DND-41 (cell line): ENCODE measurements around the gene DPF3.

Experiments
- ATAC-seq: fragments of 200-7000 bp; cut with Tn5 transposase; 3 replicates; pipeline ENCODE4 v1.9.1; 2021; ENCODE audit warnings: low read depth; ENCODE audit not compliant: insufficient read depth
- DNase-seq: peaks from one replicate; pipeline ENCODE4 v3.0.0-alpha.2; 2020
- H2AFZ ChIP-seq: 2 replicates; pipeline ENCODE4 v1.6.0; 2012; ENCODE audit warnings: low read depth, low read length
- H3K27ac ChIP-seq: 2 replicates; pipeline ENCODE4 v1.5.1; 2012; ENCODE audit warnings: low read length, inconsistent platforms
- H3K27me3 ChIP-seq: fragments of 200-600 bp; sonication (generic); 2 replicates; pipeline ENCODE4 v1.6.0; 2012; ENCODE audit warnings: low read length, mild to moderate bottlenecking, inconsistent platforms; ENCODE audit not compliant: insufficient read depth, poor library complexity
- H3K36me3 ChIP-seq: 2 replicates; pipeline ENCODE4 v1.5.1; 2012; ENCODE audit warnings: low read length, inconsistent platforms; ENCODE audit not compliant: insufficient read depth
- H3K4me1 ChIP-seq: 2 replicates; pipeline ENCODE4 v1.5.1; 2012; ENCODE audit warnings: mild to moderate bottlenecking, low read length; ENCODE audit not compliant: insufficient read depth
- H3K4me2 ChIP-seq: 2 replicates; pipeline ENCODE4 v1.6.0; 2012; ENCODE audit warnings: mild to moderate bottlenecking, moderate library complexity, low read length, inconsistent platforms; ENCODE audit not compliant: insufficient read depth
- H3K4me3 ChIP-seq, 2 experiments: fragments of 200-600 bp in 1 of 2; shearing (Covaris generic) in 1 of 2; 2 replicates each; pipeline ENCODE4 v1.5.1; 2012 to 2016; ENCODE audit warnings: inconsistent platforms in 2 of 2, low read length in 2 of 2, mild to moderate bottlenecking in 2 of 2, low read depth in 1 of 2, moderate library complexity in 1 of 2
- H3K79me2 ChIP-seq: 2 replicates; pipeline ENCODE4 v1.6.0; 2012; ENCODE audit warnings: low read length, inconsistent platforms; ENCODE audit not compliant: insufficient read depth
- H3K9ac ChIP-seq: 2 replicates; pipeline ENCODE4 v1.6.0; 2012; ENCODE audit warnings: low read depth, mild to moderate bottlenecking, inconsistent platforms, low read length, moderate library complexity
- H3K9me3 ChIP-seq: 2 replicates; pipeline ENCODE4 v1.5.1; 2012; ENCODE audit warnings: low read length, moderate library complexity, mild to moderate bottlenecking, inconsistent platforms; ENCODE audit not compliant: insufficient read depth, severe bottlenecking
- H4K20me1 ChIP-seq: 2 replicates; pipeline ENCODE4 v1.6.0; 2012; ENCODE audit warnings: low read length; ENCODE audit not compliant: insufficient read depth
- CTCF ChIP-seq: IDR thresholded peaks from 2 replicates; pipeline ENCODE4 v1.5.1; 2012; ENCODE audit warnings: borderline replicate concordance, low read length, moderate library complexity, mild to moderate bottlenecking; ENCODE audit not compliant: poor library complexity, severe bottlenecking; ENCODE audit errors: extremely low read depth
- EZH2 ChIP-seq: IDR thresholded peaks from 3 replicates; pipeline ENCODE4 v1.6.1; 2012; ENCODE audit warnings: borderline replicate concordance, low read depth, mild to moderate bottlenecking, moderate library complexity, low read length, inconsistent platforms; ENCODE audit not compliant: severe bottlenecking

DPF3 gene

GRCh38 chr14:72731252-72732020 lies 162.5 kb downstream of the DPF3 start:
- Histone ChIP-seq H3K36me3 (no peaks in the 10 kb centered on the region), H3K27me3 (no peaks in the 10 kb centered on the region), H3K79me2 (no peaks in the 10 kb centered on the region), H4K20me1 (no peaks in the 10 kb centered on the region), H3K4me3 (no peak overlapping the region), H3K9ac (no peak overlapping the region), H3K4me2 (no peak overlapping the region), H3K27ac (no peak overlapping the region), H3K4me1 (no peaks in the 10 kb centered on the region), H2AFZ (no peak overlapping the region), H3K9me3 (no peaks in the 10 kb centered on the region)
- ATAC-seq (no peak), DNase-seq (no peak)
- no peak for TF ChIP-seq CTCF
- no peak for TF ChIP-seq EZH2

- Histone ChIP-seq H3K36me3 (no peaks in the 10 kb centered on the region), H3K79me2 (no peaks in the 10 kb centered on the region), H3K4me1 (no peaks in the 10 kb centered on the region), H3K4me2 (no peak overlapping the region), H3K9ac (no peak overlapping the region), H3K27me3 (no peaks in the 10 kb centered on the region), H3K27ac (no peak overlapping the region), H2AFZ (no peak overlapping the region), H4K20me1 (no peaks in the 10 kb centered on the region), H3K4me3 (no peak overlapping the region), H3K9me3 (no peaks in the 10 kb centered on the region)
- TF ChIP-seq EZH2 (no peak), CTCF (no peak)
- DNase-seq (no peak), ATAC-seq (no peak)
Observed at GRCh38 chr14:72730468-72730867, 163.4 kb downstream of the DPF3 start.

GRCh38 chr14:72726444-72726843 lies 167.5 kb downstream of the DPF3 start:
- no peak overlapping the region for H3K4me2 ChIP-seq
- no peaks in the 10 kb centered on the region for H3K9me3 ChIP-seq
- TF ChIP-seq EZH2: no peak
- DNase-seq (no peak), ATAC-seq (no peak)
- no peaks in the 10 kb centered on the region for H3K36me3 ChIP-seq
- no peak overlapping the region for H3K27ac ChIP-seq
- no peaks in the 10 kb centered on the region for H3K4me1 ChIP-seq
- H3K4me3 ChIP-seq: no peak overlapping the region
- no peak overlapping the region for H3K9ac ChIP-seq
- H3K27me3 ChIP-seq: no peaks in the 10 kb centered on the region
- H3K79me2 ChIP-seq: no peaks in the 10 kb centered on the region
- H4K20me1 ChIP-seq: no peaks in the 10 kb centered on the region
- no peak overlapping the region for H2AFZ ChIP-seq

GRCh38 chr14:72723858-72724530 lies 169.9 kb downstream of the DPF3 start:
- Histone ChIP-seq H3K4me3 (no peak overlapping the region), H3K4me1 (no peaks in the 10 kb centered on the region), H3K4me2 (no peak overlapping the region), H4K20me1 (no peaks in the 10 kb centered on the region), H3K9me3 (no peaks in the 10 kb centered on the region), H3K79me2 (no peaks in the 10 kb centered on the region), H3K27me3 (no peaks in the 10 kb centered on the region), H3K9ac (no peak overlapping the region), H2AFZ (no peak overlapping the region), H3K27ac (no peak overlapping the region), H3K36me3 (no peaks in the 10 kb centered on the region)
- TF ChIP-seq CTCF: no peak
- TF ChIP-seq EZH2: no peak
- DNase-seq (no peak), ATAC-seq (no peak)
